GM19351 (cell line): Measurements from ENCODE around the gene ZFPM1.

ENCODE experiments used
- ATAC-seq: cut with Tn5 transposase; IDR thresholded peaks from one replicate; pipeline ENCODE4 v1.9.1; 2021; ENCODE audit warnings: mild to moderate bottlenecking, moderate library complexity; ENCODE audit not compliant: unreplicated experiment

ZFPM1 gene

DNA sequence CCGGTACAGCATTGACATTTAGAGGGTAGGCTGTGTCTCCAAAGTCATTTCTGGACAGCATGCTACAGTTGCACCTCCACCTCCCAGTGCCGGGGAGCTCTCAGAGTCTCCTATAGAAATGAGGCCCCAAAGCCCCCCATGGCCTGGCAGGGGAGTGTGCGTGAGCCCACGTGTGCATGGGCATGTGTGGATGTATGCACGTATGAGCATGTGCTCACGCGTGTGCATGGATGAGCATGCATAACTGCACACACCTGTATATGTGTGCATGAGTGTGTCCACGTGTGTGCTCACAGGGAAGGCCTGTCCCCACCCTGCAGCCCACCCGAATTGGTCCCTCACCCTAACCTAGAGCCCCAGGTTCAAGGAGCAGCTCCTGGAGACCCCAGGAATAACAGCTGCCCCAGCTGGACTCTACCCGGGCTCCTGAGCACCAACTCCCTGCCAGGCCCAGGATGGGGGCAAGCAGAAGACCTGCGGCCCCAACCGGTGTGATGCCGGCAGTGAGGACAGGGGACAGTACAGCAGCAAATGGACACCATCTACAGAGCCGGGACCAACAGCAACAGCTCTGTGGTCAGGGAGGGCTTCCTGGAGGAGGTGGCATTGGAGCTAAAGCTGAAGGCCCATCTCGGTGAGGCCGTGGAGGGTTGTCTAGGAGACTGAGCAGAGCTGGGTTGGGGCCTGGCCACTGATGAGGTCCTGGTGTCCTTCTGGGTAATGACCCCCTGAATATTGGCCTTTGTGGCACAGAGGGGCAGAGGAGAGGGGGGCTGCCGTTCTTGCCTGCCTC is 35.2 kb upstream of the ZFPM1 start:
- ATAC-seq: no peak

DNA sequence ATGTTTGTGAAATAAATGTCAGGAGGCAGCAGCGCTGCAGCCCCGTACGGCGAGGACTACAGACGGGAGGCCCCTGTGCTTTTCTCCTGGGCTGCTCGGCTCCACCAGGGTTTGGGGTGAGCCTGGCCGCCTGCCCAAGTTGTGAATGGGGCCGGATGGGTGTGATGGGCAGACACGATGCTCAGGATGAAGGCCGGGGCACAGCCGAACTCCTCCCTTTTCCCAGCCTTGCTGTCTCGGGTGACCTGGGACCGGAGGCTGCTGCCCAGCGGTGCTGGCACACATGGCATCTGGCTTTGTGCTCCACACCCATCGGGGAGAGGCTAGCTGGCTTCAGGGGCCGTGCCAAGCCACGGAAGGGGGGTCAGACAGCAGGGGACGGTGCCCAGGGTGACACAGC is 34.2 kb upstream of the ZFPM1 start:
- no peak for ATAC-seq

DNA sequence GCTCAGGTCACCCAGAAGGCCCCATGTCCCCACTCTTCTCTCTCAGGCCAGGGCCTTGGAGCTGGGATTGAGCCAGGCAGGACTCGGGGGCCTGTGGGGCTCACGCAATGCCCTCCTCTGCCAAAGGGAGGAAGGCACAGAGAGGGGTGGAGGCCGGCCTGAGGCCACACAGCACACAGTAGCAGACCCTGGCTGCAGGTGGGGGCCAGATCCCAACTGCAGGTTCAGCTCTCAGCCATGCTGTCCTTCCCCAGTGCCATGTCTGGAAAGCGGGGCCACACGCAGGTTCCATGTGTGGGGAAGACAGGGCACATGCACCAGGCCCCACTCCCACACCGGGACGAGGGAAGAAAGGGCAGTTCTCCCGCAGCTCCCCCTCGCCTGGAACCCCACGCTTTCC is 33.3 kb upstream of the ZFPM1 start:
- ATAC-seq: no peak

DNA sequence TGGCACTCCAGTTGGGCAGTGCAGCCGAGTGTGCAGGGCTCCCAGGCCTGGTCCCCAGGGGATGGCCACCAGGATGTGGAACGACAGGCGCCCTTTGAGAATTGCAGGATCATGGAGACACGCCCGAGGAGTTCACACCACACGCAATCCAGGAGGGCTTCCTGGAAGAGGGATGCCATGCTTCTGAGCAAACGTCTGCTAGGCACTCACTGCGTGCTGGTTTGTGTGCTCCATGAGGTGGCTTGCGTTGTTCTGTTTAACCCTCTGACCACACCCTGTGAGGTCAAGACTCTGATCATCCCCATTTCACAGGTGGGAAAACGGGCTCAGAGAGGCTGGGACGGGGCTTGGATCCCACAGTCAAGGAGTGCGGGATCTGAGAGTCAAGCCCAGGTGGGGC is 32.6 kb upstream of the ZFPM1 start:
- no peak for ATAC-seq

DNA sequence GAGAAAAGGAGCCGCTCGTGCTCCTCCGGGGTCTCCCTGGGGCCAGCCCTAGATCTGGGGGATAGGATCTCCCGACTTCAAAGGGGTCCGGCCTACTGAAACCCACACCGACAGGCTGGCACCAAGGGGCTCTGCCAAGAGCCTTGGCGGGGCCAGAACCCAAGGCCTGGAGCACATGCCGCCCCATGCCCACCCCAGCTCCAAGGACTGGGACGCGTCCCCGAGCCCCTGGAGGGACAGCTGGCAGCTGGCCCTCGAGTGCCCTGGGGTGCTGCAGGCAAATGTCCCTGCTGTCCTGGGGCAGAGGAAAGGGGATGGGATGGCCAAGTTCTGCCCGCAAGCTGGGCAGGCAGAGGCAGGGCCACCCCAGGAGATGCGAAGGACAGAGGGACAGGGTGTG is 31.8 kb upstream of the ZFPM1 start:
- no peak for ATAC-seq

DNA sequence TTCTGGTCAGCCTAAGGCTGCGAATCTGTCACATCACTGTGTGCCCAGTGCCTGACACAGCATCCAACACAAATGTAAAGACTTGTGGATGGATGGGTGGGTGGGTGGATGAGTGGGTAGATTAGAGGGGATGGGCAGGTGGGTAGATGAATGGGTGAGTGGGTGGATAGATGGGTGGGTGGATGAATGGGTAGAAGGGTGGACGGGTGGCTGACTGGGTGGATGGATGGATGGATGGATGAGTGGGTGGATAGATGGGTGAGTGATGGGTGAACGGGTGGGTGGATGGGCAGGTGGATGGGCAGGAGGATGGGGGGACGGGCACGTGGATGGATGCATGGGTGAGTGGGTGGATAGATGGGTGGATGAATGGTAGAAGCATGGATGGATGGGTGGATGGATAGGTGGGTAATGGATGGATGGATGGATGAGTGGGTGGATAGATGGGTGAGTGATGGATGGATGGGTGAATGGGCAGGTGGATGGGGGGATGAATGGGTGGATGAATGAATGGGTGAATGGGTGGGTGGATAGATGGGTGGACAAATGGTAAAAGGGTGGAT is 31.1 kb upstream of the ZFPM1 start:
- no peak for ATAC-seq

DNA sequence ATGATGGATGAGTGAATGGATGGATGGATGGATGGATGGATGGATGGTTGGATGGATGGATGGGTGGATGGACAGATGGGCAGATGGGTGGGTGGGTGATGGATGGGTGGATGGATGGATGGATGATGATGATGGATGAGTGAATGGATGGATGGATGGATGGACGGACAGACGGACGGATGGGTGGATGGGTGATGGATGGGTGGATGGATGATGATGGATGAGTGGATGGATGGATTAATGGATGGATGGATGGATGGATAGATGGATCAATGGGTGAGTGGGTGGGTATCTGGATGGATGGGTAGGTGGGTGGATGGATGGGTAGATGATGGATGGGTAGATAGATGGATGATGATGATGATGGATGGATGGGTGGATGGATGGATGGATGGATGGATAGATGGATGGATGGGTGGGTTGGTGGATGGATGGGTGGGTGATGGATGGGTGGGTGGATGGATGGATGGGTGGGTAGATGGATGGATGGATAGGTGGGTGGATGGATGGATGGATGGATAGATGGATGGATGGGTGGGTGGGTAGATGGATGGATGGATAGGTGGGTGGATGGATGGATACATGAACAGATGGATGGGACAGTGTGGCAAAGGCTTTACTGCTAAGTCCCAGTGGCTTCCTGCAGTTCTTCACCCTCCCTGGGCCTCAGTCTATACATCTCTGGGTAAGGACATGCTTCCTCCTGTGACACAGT is 30.2 kb upstream of the ZFPM1 start:
- ATAC-seq: no peak

DNA sequence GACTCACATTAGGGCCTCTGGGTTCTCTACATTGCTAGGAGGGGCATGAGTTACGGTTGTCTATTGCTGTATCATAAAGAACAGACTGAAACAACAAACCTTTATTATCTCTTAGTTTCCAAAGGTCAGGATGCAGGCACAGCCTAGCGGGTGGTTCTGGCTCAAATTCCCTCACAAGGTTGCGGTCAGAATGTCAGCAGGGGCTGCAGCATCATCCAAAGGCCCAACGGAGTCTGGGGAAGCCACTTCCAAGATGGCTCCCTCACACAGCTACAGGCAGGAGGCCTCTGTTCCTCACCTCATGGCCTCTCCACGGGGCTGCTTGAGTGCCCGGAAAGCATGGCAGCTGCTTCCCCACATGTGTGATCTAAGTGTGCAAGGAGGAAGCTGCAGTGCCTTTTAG is 29.6 kb upstream of the ZFPM1 start:
- ATAC-seq: no peak

DNA sequence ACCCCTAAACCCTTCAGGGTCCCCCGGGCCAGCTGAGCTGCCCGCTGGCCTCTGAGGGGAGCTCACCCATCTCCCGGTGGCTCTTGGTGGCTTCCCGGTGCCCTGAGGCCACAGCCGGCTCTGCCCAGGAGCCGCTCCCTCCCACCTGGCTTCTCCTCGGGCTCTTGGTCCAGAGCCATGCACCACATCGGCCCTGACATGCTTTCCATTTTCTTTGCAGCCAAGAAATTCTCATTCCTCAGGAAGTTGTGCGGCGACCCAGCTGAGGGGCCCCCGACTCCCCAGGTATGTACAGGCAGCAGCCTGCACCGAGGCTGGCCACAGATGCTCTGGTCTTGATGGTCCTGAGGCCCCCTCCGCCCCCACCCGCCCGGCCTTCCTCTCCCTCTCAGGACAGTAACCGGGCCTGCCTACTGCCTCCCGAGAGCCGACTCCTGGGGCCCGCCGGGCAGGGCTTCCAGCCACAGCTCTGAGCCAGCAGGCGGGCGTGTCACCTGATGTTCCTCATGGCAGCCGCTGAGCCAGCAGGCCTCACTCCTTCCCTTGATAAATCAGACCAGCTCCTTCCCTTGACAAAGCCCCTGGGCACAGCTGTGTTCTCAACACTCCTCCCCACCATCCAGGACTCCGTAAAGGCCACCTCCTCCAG is 28.4 kb upstream of the ZFPM1 start:
- no peak for ATAC-seq

DNA sequence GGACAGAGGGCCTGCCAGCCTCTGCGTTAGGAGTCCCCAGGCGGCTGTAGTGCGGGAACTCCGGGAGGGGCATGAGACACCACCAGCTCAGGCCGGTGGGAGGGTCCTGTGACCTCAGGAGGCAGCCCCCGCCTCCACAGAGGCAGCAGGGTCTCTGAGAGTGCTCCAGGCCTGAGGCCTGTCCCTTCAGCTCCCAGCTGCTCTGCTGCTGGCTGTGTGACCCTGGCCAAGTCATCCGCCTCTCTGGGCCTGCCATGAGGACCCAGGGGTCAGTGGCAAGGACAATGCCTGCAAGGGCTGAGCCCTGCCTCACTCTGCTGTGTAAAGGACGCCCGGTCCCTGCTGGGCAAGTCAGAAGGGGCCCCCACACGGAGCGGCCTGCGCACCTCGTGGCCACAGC is 27.1 kb upstream of the ZFPM1 start:
- ATAC-seq: no peak

DNA sequence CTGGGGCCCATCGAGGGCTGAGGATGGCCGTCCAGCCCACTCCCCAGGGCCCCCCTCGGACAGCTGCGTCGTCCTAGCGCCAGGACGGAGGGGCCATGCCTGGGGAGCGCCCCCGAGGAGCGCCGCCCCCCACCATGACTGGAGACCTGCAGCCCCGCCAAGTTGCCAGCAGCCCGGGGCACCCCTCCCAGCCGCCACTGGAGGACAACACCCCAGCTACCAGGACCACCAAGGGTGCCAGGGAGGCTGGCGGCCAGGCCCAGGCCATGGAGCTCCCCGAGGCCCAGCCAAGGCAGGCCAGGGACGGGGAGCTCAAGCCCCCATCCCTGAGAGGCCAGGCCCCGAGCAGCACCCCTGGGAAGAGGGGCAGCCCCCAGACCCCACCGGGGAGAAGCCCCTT is 25.7 kb upstream of the ZFPM1 start:
- ATAC-seq: no peak

DNA sequence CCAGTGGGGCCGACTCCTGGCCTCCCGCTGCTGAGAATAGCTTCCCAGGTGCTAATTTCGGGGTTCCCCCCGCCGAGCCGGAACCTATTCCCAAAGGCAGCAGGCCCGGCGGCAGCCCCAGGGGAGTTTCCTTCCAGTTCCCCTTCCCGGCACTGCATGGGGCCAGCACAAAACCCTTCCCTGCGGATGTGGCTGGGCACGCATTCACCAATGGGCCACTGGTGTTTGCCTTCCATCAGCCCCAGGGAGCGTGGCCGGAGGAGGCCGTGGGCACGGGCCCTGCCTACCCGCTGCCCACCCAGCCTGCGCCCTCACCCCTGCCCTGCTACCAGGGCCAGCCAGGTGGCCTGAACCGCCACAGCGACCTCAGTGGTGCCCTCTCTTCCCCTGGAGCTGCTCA is 24.9 kb upstream of the ZFPM1 start:
- ATAC-seq: no peak

DNA sequence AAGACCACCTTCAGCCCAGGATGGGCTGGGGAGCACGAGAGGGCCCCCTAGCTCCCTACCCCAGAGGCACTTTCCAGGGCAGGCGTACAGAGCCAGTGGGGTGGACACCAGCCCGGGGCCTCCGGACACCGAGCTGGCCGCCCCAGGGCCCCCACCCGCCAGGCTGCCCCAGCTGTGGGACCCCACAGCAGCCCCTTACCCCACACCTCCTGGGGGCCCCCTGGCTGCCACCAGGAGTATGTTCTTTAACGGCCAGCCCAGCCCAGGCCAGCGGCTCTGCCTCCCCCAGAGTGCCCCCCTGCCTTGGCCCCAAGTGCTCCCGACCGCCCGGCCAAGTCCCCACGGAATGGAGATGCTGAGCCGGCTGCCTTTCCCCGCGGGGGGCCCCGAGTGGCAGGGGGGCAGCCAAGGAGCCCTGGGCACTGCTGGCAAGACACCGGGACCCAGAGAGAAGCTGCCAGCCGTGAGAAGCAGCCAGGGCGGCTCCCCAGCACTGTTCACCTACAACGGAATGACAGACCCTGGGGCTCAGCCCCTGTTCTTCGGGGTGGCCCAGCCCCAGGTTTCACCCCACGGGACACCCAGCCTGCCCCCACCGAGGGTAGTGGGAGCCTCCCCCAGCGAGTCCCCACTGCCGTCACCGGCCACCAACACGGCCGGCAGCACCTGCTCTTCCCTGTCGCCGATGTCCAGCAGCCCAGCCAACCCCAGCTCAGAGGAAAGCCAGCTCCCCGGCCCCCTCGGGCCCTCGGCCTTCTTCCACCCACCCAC is 24.3 kb upstream of the ZFPM1 start:
- ATAC-seq: no peak

DNA sequence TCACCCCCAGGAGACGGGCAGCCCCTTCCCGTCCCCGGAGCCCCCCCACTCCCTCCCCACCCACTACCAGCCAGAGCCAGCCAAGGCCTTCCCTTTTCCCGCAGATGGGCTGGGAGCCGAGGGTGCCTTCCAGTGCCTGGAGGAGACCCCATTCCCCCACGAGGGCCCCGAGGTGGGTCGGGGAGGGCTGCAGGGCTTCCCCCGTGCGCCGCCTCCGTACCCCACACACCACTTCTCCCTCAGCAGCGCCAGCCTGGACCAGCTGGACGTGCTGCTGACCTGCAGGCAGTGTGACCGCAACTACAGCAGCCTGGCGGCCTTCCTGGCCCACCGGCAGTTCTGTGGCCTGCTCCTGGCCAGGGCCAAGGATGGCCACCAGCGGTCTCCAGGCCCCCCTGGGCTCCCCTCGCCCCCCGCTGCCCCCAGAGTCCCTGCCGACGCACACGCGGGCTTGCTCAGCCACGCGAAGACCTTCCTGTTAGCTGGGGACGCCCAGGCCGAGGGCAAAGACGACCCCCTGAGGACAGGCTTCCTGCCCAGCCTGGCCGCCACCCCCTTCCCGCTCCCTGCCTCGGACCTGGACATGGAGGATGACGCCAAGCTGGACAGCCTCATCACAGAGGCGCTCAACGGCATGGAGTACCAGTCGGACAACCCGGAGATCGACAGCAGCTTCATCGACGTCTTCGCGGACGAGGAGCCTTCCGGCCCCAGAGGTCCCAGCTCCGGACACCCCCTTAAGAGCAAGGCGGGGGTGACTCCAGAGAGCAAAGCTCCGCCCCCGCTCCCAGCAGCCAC is 23.5 kb upstream of the ZFPM1 start:
- ATAC-seq: no peak

DNA sequence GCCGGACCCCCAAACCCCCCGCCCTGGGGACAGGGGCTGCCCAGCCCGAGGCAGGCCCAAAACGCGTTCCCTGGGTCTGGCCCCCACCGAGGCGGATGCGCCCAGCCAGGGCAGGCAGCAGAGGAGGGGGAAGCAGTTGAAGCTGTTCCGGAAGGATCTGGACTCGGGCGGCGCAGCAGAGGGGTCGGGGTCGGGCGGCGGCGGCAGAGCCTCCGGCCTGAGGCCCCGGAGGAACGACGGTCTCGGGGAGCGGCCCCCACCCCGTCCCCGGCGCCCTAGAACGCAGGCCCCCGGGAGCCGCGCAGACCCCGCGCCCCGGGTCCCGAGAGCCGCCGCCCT is 22.9 kb upstream of the ZFPM1 start:
- ATAC-seq: no peak

DNA sequence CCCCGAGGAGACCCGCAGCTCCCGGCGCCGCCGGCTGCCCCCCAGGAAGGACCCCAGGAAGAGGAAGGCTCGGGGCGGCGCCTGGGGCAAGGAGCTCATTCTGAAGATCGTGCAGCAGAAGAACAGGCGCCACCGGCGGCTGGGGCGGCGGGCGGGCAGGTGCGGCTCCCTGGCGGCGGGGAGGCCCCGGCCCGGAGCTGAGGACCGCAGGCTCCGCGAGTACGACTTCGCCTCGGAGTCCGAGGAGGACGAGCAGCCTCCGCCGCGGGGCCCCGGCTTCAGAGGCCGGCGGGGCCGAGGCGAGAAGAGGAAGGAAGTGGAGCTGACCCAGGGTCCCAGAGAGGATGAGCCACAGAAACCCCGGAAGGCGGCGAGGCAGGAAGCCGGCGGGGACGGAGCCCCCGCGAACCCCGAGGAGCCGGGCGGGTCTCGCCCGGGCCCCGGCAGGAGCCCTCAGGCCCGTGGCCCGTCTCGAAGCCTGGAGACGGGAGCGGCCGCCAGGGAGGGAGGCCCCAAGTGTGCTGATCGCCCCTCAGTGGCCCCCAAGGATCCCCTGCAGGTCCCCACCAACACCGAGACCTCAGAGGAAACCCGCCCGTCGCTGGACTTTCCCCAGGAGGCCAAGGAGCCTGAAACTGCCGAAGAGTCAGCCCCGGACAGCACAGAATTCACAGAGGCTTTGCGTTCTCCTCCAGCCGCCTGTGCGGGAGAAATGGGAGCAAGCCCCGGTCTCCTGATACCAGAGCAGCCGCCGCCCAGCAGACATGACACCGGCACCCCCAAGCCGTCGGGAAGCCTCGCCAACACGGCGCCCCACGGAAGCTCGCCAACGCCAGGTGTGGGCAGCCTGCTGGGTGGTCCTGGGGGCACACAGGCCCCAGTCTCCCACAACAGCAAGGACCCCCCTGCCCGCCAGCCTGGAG is 22.3 kb upstream of the ZFPM1 start:
- ATAC-seq: no peak

DNA sequence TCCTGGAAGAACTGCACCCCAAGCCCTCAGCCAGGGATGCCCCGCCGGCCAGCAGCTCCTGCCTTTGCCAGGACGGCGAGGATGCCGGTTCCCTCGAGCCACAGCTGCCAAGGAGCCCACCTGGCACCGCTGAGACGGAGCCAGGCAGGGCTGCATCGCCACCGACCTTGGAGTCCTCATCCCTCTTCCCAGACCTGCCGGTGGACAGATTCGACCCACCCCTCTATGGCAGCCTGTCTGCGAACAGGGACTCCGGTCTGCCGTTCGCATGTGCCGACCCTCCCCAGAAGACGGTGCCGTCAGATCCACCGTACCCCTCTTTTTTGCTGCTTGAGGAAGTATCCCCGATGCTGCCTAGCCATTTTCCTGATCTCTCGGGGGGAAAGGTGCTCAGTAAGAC is 21.4 kb upstream of the ZFPM1 start:
- ATAC-seq: no peak

DNA sequence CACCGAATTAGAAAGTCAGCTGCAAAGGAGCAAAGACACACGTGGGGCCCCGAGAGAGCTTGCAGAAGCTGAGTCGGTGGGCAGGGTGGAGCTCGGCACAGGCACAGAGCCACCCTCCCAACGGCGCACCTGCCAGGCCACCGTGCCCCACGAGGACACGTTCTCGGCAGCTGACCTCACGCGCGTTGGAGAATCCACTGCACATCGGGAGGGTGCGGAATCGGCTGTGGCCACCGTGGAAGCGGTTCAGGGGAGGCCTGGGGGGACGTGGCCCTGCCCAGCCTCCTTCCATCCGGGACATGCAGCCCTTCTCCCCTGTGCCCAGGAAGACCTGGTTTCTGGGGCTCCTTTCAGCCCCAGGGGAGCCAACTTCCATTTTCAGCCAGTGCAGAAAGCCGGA is 20.9 kb upstream of the ZFPM1 start:
- no peak for ATAC-seq

DNA sequence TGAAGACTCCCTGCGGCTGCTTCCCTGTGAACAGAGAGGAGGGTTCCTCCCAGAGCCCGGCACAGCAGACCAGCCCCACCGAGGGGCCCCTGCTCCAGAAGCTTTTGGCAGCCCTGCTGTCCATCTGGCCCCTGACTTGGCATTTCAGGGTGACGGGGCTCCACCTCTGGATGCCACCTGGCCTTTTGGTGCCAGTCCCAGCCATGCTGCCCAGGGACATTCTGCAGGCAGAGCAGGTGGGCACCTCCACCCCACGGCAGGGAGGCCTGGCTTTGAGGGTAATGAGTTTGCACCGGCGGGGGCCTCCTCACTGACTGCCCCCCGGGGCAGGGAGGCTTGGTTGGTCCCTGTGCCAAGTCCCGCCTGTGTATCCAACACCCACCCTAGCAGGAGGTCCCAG is 20.3 kb upstream of the ZFPM1 start:
- no peak for ATAC-seq
